NB4 (cell line): ENCODE results near the gene ATG5.

ENCODE experiments used
- POLR2A ChIP-seq: IDR thresholded peaks from 2 replicates; pipeline ENCODE4 v1.6.1; 2011; ENCODE audit warnings: mild to moderate bottlenecking; ENCODE audit not compliant: insufficient read length; ENCODE audit errors: extremely low read depth
- TF ChIP-seq, protein P1 (sequence below): IDR thresholded peaks from one replicate; pipeline ENCODE4 v1.5.1; 2012; ENCODE audit warnings: low read depth, low read length

- no peak for TF ChIP-seq POLR2A
- TF ChIP-seq, protein P1, sequence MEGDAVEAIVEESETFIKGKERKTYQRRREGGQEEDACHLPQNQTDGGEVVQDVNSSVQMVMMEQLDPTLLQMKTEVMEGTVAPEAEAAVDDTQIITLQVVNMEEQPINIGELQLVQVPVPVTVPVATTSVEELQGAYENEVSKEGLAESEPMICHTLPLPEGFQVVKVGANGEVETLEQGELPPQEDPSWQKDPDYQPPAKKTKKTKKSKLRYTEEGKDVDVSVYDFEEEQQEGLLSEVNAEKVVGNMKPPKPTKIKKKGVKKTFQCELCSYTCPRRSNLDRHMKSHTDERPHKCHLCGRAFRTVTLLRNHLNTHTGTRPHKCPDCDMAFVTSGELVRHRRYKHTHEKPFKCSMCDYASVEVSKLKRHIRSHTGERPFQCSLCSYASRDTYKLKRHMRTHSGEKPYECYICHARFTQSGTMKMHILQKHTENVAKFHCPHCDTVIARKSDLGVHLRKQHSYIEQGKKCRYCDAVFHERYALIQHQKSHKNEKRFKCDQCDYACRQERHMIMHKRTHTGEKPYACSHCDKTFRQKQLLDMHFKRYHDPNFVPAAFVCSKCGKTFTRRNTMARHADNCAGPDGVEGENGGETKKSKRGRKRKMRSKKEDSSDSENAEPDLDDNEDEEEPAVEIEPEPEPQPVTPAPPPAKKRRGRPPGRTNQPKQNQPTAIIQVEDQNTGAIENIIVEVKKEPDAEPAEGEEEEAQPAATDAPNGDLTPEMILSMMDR: no peak
Measured at GRCh38 chr6:106243261-106243660, 82.3 kb downstream of the ATG5 start.
